B cell (primary cell): ENCODE data around the gene BNIP3. TPM values are rescaled to one million over a fixed set of nuclear protein-coding genes. Genes with fewer than 3 reads are reported as not detected.

Experiments
- ATAC-seq: fragments of 200-7000 bp; cut with Tn5 transposase; one replicate; pipeline ENCODE4 v1.10.0; 2021; ENCODE audit warnings: low read depth, mild to moderate bottlenecking, moderate number of reproducible peaks, moderate library complexity
- CTCF ChIA-PET: fragments of 350-600 bp; sonication (Branson Sonifier 250); formaldehyde crosslinking; loops from one replicate; lab custom pipeline; 2021; ENCODE audit warnings: antibody characterized with exemption, inconsistent platforms; lab: Charles Lee
- POLR2A ChIA-PET: fragments of 350-600 bp; sonication (Branson Sonifier 250); formaldehyde crosslinking; loops from one replicate; lab custom pipeline; 2021; ENCODE audit warnings: antibody characterized with exemption; lab: Charles Lee
- DNase-seq: peaks from one replicate; pipeline ENCODE4 v3.0.0; 2013
- H2AFZ ChIP-seq: 2 replicates; pipeline ENCODE4 v1.6.1; 2012; ENCODE audit warnings: mild to moderate bottlenecking, low read depth, low read length; ENCODE audit not compliant: insufficient read depth, poor library complexity, severe bottlenecking
- H3K27ac ChIP-seq, 2 donors: 1 replicate in 1 of 2; 2 replicates in 1 of 2; pipeline ENCODE4 v1.5.1; 2012 to 2013; ENCODE audit warnings: low read length in 2 of 2, mild to moderate bottlenecking in 2 of 2, moderate library complexity in 1 of 2
- H3K27me3 ChIP-seq, 4 experiments: fragments of 200-600 bp in 1 of 4; sonication (generic) in 1 of 4; replicated peaks in 1 of 4; 1 replicate in 2 of 4; 2 replicates in 2 of 4; pipeline versions ENCODE4 v1.6.1 to v1.7.0; 2013 to 2016; ENCODE audit warnings: low read length in 3 of 4, mild to moderate bottlenecking in 2 of 4, mixed read lengths in 1 of 4, moderate library complexity in 1 of 4; ENCODE audit not compliant: insufficient read depth in 4 of 4, control insufficient read depth in 3 of 4; ENCODE audit errors: control extremely low read depth in 1 of 4
- H3K36me3 ChIP-seq, 2 experiments: replicated peaks in 1 of 2; 1 replicate in 1 of 2; 2 replicates in 1 of 2; pipeline versions ENCODE4 v1.6.1 to v1.7.1; 2013; ENCODE audit warnings: low read length in 1 of 2; ENCODE audit not compliant: insufficient read depth in 2 of 2, control insufficient read depth in 1 of 2; ENCODE audit errors: control extremely low read depth in 1 of 2, extremely low read depth in 1 of 2
- H3K4me1 ChIP-seq, 2 donors: fragments of 200-600 bp in 1 of 2; sonication (generic) in 1 of 2; 1 replicate in 1 of 2; 2 replicates in 1 of 2; pipeline versions ENCODE4 v1.5.1 to v1.6.1; 2013 to 2017; ENCODE audit warnings: low read length in 2 of 2; ENCODE audit not compliant: control insufficient read depth in 2 of 2, insufficient read depth in 2 of 2
- H3K4me2 ChIP-seq: replicated peaks from 2 replicates; pipeline ENCODE3; 2012; ENCODE audit warnings: mild to moderate bottlenecking, low read depth, low read length; ENCODE audit not compliant: poor library complexity, severe bottlenecking
- H3K4me3 ChIP-seq, 5 experiments: fragments of 200-600 bp in 1 of 5; sonication (generic) in 1 of 5; 1 replicate in 3 of 5; 2 replicates in 2 of 5; pipeline versions ENCODE4 v1.5.1 to v1.7.0; 2011 to 2016; ENCODE audit warnings: low read length in 4 of 5, mild to moderate bottlenecking in 4 of 5, low read depth in 2 of 5, control low read depth in 1 of 5, moderate library complexity in 1 of 5; ENCODE audit not compliant: insufficient read depth in 1 of 5; ENCODE audit errors: control extremely low read depth in 1 of 5, extremely low read depth in 1 of 5
- H3K79me2 ChIP-seq: fragments of 200-600 bp; sonication (generic); one replicate; pipeline ENCODE4 v1.6.0; 2016; ENCODE audit warnings: low read length; ENCODE audit not compliant: control insufficient read depth, insufficient read depth
- H3K9ac ChIP-seq: fragments of 200-600 bp; sonication (generic); 2 replicates; pipeline ENCODE4 v1.6.1; 2017; ENCODE audit warnings: mild to moderate bottlenecking, low read length, moderate library complexity
- H3K9me3 ChIP-seq, 3 donors: one replicate each; pipeline versions ENCODE4 v1.6.1 to v1.7.1; 2013; ENCODE audit warnings: low read length in 2 of 3; ENCODE audit not compliant: control insufficient read depth in 2 of 3, insufficient read depth in 1 of 3; ENCODE audit errors: control extremely low read depth in 1 of 3
- H4K20me1 ChIP-seq: 2 replicates; pipeline ENCODE4 v1.6.0; 2012; ENCODE audit warnings: mild to moderate bottlenecking, low read length; ENCODE audit not compliant: insufficient read depth, control insufficient read depth, poor library complexity, severe bottlenecking
- H3K27ac Mint-ChIP-seq: one replicate; pipeline ENCODE4 v1.8.0; 2021; ENCODE audit warnings: mixed read lengths
- H3K27me3 Mint-ChIP-seq: one replicate; pipeline ENCODE4 v1.8.0; 2021; ENCODE audit warnings: mixed read lengths
- H3K4me1 Mint-ChIP-seq: one replicate; pipeline ENCODE4 v1.8.0; 2021; ENCODE audit warnings: mixed read lengths
- H3K4me3 Mint-ChIP-seq: one replicate; pipeline ENCODE4 v1.8.0; 2021; ENCODE audit warnings: mixed read lengths
- H3K9me3 Mint-ChIP-seq: one replicate; pipeline ENCODE4 v1.8.0; 2022; ENCODE audit warnings: mixed read lengths; ENCODE audit not compliant: insufficient read depth
- CTCF ChIP-seq: fragments of 200-600 bp; IDR thresholded peaks from one replicate; pipeline ENCODE4 v1.8.0; 2022; ENCODE audit warnings: antibody characterized with exemption, mild to moderate bottlenecking
- EZH2 ChIP-seq: IDR thresholded peaks from 2 replicates; pipeline ENCODE4 v1.6.1; 2012; ENCODE audit warnings: borderline replicate concordance, low read depth, mild to moderate bottlenecking, moderate library complexity, low read length; ENCODE audit not compliant: insufficient read depth, poor library complexity, severe bottlenecking
- WGBS: methylation state at CpG from one replicate; pipeline ENCODE4 v1.1.5; 2013; ENCODE audit warnings: missing lambda C conversion rate; ENCODE audit not compliant: insufficient coverage; 5-methylcytosine and 5-hydroxymethylcytosine counted together
- intact Hi-C: fragments of 100-400 bp; cut with micrococcal nuclease; formaldehyde crosslinking; loops from one replicate; pipeline ENCODE4 v1.10.0; 2022
- polyA plus RNA-seq: library from polyadenylated mRNA; depleted of rRNA; stranded (reverse); fragments of >200 nt; gene quantifications from 2 replicates; pipeline ENCODE4 v1.2.3, GENCODE V29; 2012
- total RNA-seq, 2 donors: library from RNA; stranded (reverse); fragments of 120-200 nt in 1 of 2; gene quantifications; 1 replicate in 1 of 2; 2 replicates in 1 of 2; pipeline versions ENCODE4 v1.2.3 to v1.2.4, GENCODE V29; 2013 to 2022

Gene BNIP3
- total and polyA plus RNA-seq, 2 donors (not counting 1 experiment from before 2014, with no cell fraction given), result 7.1 to 10.9 TPM

GRCh38 chr10:131949041-131949862, 32.5 kb downstream of the BNIP3 start:
- Histone ChIP-seq H3K9me3 (no peaks in the 10 kb centered on the region), H2AFZ (no peak overlapping the region), H3K27ac (no peak overlapping the region), H3K36me3 (peaks cover 6 to 71% of the 10 kb centered on the region in 2 experiments), H3K4me3 (no peak overlapping the region), H3K27me3 (no peaks in the 10 kb centered on the region), H4K20me1 (peaks cover 15% of the 10 kb centered on the region), H3K4me2 (no peak overlapping the region), H3K79me2 (peaks cover 5% of the 10 kb centered on the region), H3K4me1 (no peaks in the 10 kb centered on the region), H3K9ac (no peak overlapping the region)
- intact Hi-C loops, result no loop called here
- ATAC-seq (no peak), DNase-seq (no peak)
- Mint-ChIP-seq H3K9me3 (no peaks in the 10 kb centered on the region), H3K4me1 (no peaks in the 10 kb centered on the region), H3K4me3 (no peak overlapping the region), H3K27me3 (no peaks in the 10 kb centered on the region), H3K27ac (no peak overlapping the region)
- no peak for TF ChIP-seq EZH2
- no peak for TF ChIP-seq CTCF
- WGBS, result 97% methylated on average over 16 of the region's 23 CpGs
- ChIA-PET CTCF (interaction anchor here (1.5 kb wide), 1 partner anchor 74 kb away, joined by 3 read pairs; no protein-coding TSS in a partner anchor), POLR2A (no interaction called here)

- no peak overlapping the region for H2AFZ ChIP-seq
- peaks cover 1% of the 10 kb centered on the region for H3K4me1 Mint-ChIP-seq
- TF ChIP-seq EZH2 (no peak), CTCF (no peak)
- H4K20me1 ChIP-seq, result peaks cover 14% of the 10 kb centered on the region
- no peak overlapping the region for H3K9ac ChIP-seq
- no peak overlapping the region for H3K4me3 ChIP-seq
- DNase-seq (no peak), ATAC-seq (no peak)
- H3K27me3 Mint-ChIP-seq, result no peaks in the 10 kb centered on the region
- 97% methylated on average over 6 of the region's 6 CpGs for WGBS
- intact Hi-C loops, result no loop called here
- H3K9me3 ChIP-seq, result no peaks in the 10 kb centered on the region
- ChIA-PET POLR2A (no interaction called here), CTCF (interaction anchor here (1.5 kb wide), 1 partner anchor 74 kb away, joined by 3 read pairs; no protein-coding TSS in a partner anchor)
- no peaks in the 10 kb centered on the region for H3K4me1 ChIP-seq
- no peaks in the 10 kb centered on the region for H3K27me3 ChIP-seq
- H3K27ac ChIP-seq, result no peak overlapping the region
- no peak overlapping the region for H3K4me2 ChIP-seq
- peaks cover 6 to 71% of the 10 kb centered on the region in 2 experiments for H3K36me3 ChIP-seq
- peaks cover 5% of the 10 kb centered on the region for H3K79me2 ChIP-seq
- no peak overlapping the region for H3K4me3 Mint-ChIP-seq
- H3K27ac Mint-ChIP-seq, result no peak overlapping the region
- H3K9me3 Mint-ChIP-seq, result no peaks in the 10 kb centered on the region
Observed at GRCh38 chr10:131948501-131948900, 33.2 kb downstream of the BNIP3 start.
